Measurements from ENCODE around the gene ZNF276.
"Not testable (repeated sequence)": the region's sequence is repeated elsewhere in the genome, so short reads cannot be mapped to it uniquely, and the experiment has no call there.

ZNF276 gene

DNA sequence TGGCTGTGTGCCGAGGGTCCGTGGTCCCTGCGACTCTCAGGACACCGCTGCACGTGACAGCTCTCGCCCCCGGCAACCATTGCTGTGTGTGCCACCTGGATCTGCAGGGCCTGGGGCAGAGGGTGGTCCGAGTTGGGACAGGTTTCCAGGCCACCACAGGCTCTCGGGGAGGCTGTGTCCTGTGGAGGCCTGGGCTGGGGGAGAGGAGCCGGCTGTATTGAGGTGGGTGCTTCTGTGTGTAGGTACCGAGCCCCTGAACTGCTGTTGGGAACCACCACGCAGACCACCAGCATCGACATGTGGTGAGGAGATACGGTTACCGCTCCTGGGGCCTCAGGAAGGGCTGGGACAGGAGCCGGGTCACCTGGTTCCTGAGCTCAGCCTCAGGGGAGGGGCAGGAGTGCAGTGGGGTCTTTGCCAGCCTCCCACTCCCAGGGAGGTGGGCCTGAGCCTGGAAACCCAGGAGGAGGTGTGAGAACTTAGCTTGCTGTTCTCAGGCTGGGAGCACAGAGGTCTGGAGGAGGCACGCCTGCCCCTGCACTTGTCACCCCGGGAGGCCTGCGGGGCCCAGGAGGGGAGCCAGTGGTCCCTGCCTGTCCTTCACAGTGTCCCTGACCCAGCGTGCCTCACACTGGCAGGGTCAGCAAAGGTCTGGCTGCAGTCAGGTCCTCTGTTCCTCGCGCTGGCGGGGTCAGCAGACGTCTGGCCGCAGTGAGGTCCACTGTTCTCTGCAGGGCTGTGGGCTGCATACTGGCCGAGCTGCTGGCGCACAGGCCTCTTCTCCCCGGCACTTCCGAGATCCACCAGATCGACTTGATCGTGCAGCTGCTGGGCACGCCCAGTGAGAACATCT, 27.2 kb upstream of the ZNF276 start:
- H3K9me3 Mint-ChIP-seq: no peaks in the 10 kb centered on the region
- no peak overlapping the region for H3K4me3 Mint-ChIP-seq
- H3K36me3 Mint-ChIP-seq: peaks cover 6% of the 10 kb centered on the region
- no peak overlapping the region for H3K27ac Mint-ChIP-seq
- H3K4me1 Mint-ChIP-seq: peaks cover 7% of the 10 kb centered on the region
- no peaks in the 10 kb centered on the region for H3K27me3 Mint-ChIP-seq

GRCh38 chr16:89694784-89695085, 26.6 kb upstream of the ZNF276 start:
- not testable (repeated sequence) for H3K27ac Mint-ChIP-seq, H3K27me3 Mint-ChIP-seq, H3K4me3 Mint-ChIP-seq, H3K9me3 Mint-ChIP-seq, H3K4me1 Mint-ChIP-seq, H3K36me3 Mint-ChIP-seq

DNA sequence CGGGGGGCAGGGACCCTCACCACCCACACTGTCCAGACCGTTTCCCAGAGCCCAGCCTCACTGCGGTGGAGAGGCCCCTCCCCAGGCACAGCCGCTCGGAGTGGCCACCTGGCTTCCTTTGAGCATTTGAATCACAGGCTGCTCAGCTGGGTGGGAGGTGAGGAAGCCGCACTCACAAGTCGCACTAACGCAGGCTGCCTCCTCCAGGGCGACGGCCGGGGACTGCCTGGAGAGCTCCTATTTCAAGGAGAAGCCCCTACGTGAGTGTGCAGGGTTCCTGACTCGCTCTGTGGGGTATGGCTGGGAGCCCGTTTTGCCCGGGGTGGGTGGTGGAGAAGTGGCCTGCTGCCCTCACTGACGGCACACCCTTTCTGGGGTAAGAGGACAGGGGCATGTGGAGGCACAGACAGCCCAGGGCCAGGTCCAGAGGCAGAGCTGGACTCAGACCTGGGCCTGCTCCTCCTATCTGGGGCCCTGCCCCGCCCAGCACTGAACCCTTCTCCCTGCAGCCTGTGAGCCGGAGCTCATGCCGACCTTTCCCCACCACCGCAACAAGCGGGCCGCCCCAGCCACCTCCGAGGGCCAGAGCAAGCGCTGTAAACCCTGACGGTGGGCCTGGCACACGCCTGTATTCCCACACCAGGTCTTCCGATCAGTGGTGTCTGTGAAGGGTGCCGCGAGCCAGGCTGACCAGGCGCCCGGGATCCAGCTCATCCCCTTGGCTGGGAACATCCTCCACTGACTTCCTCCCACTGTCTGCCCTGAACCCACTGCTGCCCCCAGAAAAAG, 26.1 kb upstream of the ZNF276 start:
- Mint-ChIP-seq H3K4me3 (no peak overlapping the region), H3K36me3 (peaks cover 4% of the 10 kb centered on the region), H3K27me3 (no peaks in the 10 kb centered on the region), H3K4me1 (peaks cover 15% of the 10 kb centered on the region), H3K27ac (no peak overlapping the region), H3K9me3 (no peaks in the 10 kb centered on the region)

- Mint-ChIP-seq H3K27ac (no peak overlapping the region), H3K4me3 (no peak overlapping the region), H3K4me1 (peaks cover 17% of the 10 kb centered on the region), H3K36me3 (peaks cover 2% of the 10 kb centered on the region), H3K27me3 (no peaks in the 10 kb centered on the region), H3K9me3 (no peaks in the 10 kb centered on the region)
Measured at GRCh38 chr16:89695875-89696669, 25.3 kb upstream of the ZNF276 start.

DNA sequence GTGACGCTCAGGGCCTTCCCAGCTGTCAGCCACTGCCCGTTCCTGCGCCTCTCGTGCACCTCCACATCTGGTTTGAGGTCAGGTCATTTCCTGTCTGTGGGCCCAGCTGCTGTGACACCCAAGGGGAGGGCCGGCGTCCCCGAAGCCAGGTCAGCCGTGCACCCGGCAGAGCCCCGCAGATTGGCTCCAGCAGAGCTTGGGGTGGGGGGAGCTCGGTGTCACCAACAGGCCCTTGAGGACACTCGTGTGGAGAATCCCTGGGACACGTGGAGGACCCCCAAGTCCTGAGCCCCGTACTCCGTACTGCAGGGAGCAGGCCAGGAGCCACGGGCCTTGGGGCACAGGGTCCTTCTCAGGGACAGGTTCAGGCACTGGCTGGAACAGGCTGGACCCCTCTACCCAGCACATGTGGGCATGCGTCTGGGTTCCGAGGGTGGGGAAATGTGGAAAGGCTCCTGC, 24.6 kb upstream of the ZNF276 start:
- no peak overlapping the region for H3K27ac Mint-ChIP-seq
- H3K36me3 Mint-ChIP-seq: peaks cover 2% of the 10 kb centered on the region

DNA sequence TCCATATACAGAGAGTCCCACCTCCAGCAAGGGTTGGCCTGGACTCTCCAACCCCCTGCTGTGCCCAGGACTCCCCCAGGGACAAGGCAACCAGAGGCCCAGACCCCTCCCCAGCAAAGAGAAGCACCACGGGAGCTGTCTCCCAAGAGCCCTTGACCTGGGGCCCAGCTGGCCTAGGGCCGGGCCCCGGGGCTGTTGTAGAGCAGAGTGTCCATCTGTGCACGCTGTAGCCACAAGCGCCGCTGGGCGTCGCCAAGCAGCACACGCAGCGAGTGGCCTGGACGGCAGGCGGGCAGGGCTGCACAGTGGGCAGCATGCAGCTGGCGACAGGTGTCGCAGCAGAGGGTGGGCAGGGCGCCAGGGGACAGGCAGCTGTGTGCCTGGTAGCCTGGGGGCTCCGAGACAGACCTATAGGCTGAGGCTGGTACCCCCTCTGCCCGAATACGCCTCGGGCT, 24.1 kb upstream of the ZNF276 start:
- Mint-ChIP-seq H3K4me3 (no peak overlapping the region), H3K27ac (no peak overlapping the region), H3K9me3 (no peaks in the 10 kb centered on the region), H3K36me3 (peaks cover 2% of the 10 kb centered on the region), H3K27me3 (no peaks in the 10 kb centered on the region), H3K4me1 (peaks cover 17% of the 10 kb centered on the region)

More for the DNA sequence above, 24.6 kb upstream of the ZNF276 start:
- Mint-ChIP-seq H3K4me1 (peaks cover 17% of the 10 kb centered on the region), H3K4me3 (no peak overlapping the region), H3K9me3 (no peaks in the 10 kb centered on the region), H3K27me3 (no peaks in the 10 kb centered on the region)

DNA sequence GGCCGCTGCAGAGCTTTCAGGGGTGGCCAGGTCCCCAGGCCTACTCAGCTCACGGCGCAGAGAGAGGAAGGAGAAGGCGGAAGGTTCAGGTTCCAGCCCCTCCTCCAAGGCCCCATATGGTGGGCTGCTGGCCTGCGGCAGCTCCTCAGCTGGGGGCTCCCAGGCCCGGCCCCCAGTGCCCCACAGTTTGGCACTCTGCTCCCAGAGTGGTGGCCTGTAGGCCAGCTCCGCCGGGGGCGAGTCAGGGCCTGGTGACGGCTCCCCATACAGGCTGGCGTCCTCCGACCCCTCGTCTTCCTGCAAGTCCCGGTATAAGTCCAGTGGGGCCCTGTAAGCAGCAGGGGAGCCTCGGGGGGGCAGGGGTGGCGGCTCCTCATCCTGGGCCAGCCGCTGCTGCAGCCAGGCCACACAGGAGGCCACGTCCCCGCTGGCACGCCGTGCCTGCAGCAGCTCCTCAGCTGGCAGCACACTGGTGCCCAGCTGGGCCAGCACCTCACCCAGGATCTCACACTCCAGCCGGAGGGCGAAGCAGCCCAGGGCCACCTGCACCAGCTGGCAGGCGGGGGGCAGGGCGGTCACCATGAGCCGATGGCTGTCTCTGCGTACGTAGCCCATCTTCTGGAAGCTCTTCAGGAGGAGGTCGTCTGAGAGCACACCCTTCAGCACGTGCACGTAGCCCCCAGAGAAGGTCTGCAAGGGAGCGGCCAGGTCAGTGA, 23.6 kb upstream of the ZNF276 start:
- Mint-ChIP-seq H3K27me3 (no peaks in the 10 kb centered on the region), H3K4me1 (peaks cover 22% of the 10 kb centered on the region), H3K27ac (no peak overlapping the region), H3K36me3 (peaks cover 2% of the 10 kb centered on the region), H3K4me3 (no peak overlapping the region), H3K9me3 (no peaks in the 10 kb centered on the region)

DNA sequence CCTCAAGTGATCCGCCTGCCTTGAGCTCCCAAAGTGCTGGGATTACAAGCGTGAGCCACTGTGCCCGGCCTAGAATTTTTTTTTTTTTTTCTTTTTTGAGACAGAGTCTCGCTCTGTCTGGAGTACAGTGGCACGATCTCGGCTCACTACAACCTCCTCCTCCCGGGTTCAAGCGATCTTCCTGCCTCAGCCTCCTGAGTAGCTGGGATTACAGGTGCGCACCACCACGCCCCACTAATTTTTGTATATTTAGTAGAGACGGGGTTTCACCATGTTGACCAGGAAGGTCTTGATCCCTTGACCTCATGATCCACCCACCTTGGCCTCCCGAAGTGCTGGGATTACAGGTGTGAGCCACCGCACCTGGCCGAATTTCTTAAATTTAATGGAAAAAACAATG, 22.6 kb upstream of the ZNF276 start:
- H3K4me3 Mint-ChIP-seq, H3K27ac Mint-ChIP-seq, H3K9me3 Mint-ChIP-seq, H3K27me3 Mint-ChIP-seq, H3K36me3 Mint-ChIP-seq: not testable (repeated sequence)
- H3K4me1 Mint-ChIP-seq: peaks cover 22% of the 10 kb centered on the region

GRCh38 chr16:89699629-89700099, 21.7 kb upstream of the ZNF276 start:
- H3K4me3 Mint-ChIP-seq: peak overlapping the region; percentile 66
- peaks cover 22% of the 10 kb centered on the region for H3K4me1 Mint-ChIP-seq
- not testable (repeated sequence) for H3K27me3 Mint-ChIP-seq, H3K36me3 Mint-ChIP-seq, H3K9me3 Mint-ChIP-seq, H3K27ac Mint-ChIP-seq

GRCh38 chr16:89700100-89700648, 21.2 kb upstream of the ZNF276 start:
- Mint-ChIP-seq H3K36me3 (peaks cover 2% of the 10 kb centered on the region), H3K4me3 (peak overlapping the region; percentile 66), H3K27ac (peak overlapping the region; percentile 79), H3K9me3 (no peaks in the 10 kb centered on the region), H3K4me1 (peaks cover 22% of the 10 kb centered on the region), H3K27me3 (no peaks in the 10 kb centered on the region)

GRCh38 chr16:89700649-89701424, 20.5 kb upstream of the ZNF276 start:
- Mint-ChIP-seq H3K27me3 (no peaks in the 10 kb centered on the region), H3K27ac (no peak overlapping the region), H3K4me3 (peak overlapping the region; percentile 66), H3K36me3 (peaks cover 2% of the 10 kb centered on the region), H3K4me1 (peaks cover 23% of the 10 kb centered on the region), H3K9me3 (no peaks in the 10 kb centered on the region)

DNA sequence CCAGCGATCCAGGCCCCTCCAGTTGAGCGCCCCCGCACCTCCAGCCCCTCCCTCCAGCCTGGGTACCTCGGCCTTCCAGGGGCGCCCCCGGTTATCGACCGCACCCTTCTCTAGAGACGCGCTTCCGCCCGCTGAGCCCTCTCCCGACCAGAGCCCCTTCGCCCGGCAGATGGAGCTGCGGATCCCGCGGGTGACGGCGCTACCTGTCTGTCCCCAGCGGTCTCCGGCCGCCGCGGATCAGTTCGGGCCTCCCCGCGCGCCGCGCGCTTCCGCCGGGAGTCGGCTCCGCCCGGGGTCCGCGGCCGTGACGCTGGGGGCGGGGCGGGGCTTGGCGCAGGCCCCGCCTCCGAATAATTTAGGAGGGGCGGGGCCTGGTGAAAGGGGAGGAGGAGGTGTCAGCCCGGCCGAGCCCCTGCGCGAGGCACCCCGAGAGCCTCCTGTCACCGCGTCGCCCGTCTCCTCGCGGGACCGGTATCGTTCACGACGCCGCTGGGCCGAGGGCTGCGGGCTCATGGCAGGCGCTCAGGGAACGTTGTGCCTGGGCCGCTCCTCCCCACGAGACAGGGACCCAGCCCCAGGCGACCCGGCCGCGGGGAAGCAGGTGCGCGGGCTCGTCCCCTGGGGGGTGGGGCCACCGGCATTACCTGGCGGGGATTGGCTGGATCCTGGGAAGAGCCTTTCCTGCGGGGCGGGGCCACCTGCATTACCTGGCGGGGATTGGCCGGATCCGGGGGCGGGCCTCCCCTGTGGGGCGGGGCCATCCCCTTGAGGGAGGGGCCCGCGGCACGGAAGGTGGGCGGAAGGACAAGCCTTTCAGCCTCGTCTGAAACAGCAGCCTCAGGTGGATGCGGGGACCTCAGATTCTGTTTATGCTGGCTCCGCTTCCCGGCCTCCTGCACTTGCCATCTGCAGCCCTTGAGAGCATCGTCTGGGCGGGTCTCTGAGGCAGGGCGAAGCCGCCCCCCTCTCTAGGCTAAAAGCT, 19.6 kb upstream of the ZNF276 start, which contains the start of gene SPATA2L:
SPATA2L (minus strand) TSS at position 281 of the 982 bp plus-strand sequence. CDS start 473 bp downstream, outside the sequence.
- H3K9me3 Mint-ChIP-seq: no peaks in the 10 kb centered on the region

DNA sequence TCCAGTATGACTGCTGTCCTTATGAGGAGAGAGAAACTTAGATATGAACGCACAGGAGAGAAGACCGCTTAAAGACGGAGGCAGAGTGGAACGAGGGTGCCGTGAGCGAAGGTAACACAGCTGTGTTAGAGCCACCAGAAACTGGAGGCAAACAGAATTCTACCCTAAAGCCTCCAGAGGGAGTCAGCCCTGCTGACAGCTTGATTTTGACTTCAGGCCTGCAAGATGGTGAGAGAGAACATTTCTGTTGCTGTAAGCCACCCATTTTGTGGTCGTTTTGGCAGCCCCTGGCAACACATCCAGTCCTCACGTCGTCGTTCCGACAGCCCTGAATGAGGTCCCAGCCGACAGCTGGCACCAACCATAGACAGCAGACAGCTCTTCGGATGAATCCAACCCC, 17.1 kb upstream of the ZNF276 start:
- peaks cover 23% of the 10 kb centered on the region for H3K4me1 Mint-ChIP-seq
- no peaks in the 10 kb centered on the region for H3K27me3 Mint-ChIP-seq
- no peaks in the 10 kb centered on the region for H3K36me3 Mint-ChIP-seq
- no peak overlapping the region for H3K4me3 Mint-ChIP-seq
- H3K9me3 Mint-ChIP-seq: no peaks in the 10 kb centered on the region
- no peak overlapping the region for H3K27ac Mint-ChIP-seq

More for the DNA sequence above, 19.6 kb upstream of the ZNF276 start, which contains the start of gene SPATA2L:
- peaks cover 2% of the 10 kb centered on the region for H3K36me3 Mint-ChIP-seq
- H3K4me3 Mint-ChIP-seq: peak within 1 kb of the TSS; percentile 76
- peaks cover 27% of the 10 kb centered on the region for H3K4me1 Mint-ChIP-seq
- peak within 1 kb of the TSS; percentile 11 for H3K27ac Mint-ChIP-seq
- H3K27me3 Mint-ChIP-seq: no peaks in the 10 kb centered on the region
